ENCODE results near the gene NAPA.

DNA sequence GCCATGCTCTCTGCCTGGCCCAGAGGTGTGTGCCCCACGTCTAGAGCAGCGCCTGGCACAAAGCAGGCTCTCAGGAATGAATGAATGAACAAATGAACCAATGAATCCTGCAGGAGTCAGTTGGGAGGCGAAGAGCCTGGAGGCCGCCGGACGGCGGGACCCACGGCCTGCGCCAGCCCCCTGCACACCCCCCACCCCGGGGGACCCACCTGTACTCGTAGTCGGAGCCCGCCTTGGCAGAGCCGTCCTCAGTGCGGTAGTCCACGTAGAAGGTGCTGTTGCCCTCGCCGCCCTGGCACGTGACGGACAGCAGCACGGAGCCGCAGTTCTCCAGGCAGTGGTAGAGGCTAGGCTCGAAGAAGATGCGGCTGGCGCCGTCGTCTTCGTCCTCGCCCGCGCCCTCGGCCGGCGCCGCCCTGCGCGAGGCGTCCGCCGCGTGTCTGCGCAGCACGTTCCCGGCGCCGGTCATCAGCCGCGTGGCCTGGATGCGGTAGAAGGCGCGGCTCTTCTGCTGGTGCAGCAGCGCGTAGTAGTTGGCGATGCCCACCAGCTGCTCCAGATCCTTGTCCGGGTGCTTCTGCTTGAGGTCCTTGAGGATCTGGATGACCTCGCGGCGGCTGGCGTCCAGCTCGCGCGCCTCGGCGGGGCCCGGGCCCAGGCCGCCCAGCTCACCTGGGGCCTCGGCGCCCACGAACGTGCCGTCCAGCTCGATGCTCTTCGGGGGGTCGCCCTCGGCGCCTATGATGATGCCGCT, 58.0 kb downstream of the NAPA start:
- TF ChIP-seq NFE2L2 (IDR thresholded peaks at IDR 0.05; ENCODE audit: low read length) (no peak), FOXA1 (IDR thresholded peaks at IDR 0.05) (no peak), FOXA1 (CRISPR knock-in tag; IDR thresholded peaks at IDR 0.05) (no peak)
- TF ChIP-seq, protein P1, sequence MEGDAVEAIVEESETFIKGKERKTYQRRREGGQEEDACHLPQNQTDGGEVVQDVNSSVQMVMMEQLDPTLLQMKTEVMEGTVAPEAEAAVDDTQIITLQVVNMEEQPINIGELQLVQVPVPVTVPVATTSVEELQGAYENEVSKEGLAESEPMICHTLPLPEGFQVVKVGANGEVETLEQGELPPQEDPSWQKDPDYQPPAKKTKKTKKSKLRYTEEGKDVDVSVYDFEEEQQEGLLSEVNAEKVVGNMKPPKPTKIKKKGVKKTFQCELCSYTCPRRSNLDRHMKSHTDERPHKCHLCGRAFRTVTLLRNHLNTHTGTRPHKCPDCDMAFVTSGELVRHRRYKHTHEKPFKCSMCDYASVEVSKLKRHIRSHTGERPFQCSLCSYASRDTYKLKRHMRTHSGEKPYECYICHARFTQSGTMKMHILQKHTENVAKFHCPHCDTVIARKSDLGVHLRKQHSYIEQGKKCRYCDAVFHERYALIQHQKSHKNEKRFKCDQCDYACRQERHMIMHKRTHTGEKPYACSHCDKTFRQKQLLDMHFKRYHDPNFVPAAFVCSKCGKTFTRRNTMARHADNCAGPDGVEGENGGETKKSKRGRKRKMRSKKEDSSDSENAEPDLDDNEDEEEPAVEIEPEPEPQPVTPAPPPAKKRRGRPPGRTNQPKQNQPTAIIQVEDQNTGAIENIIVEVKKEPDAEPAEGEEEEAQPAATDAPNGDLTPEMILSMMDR (CRISPR knock-in tag; IDR thresholded peaks at IDR 0.05) = no peak
- TF ChIP-seq, protein P2, sequence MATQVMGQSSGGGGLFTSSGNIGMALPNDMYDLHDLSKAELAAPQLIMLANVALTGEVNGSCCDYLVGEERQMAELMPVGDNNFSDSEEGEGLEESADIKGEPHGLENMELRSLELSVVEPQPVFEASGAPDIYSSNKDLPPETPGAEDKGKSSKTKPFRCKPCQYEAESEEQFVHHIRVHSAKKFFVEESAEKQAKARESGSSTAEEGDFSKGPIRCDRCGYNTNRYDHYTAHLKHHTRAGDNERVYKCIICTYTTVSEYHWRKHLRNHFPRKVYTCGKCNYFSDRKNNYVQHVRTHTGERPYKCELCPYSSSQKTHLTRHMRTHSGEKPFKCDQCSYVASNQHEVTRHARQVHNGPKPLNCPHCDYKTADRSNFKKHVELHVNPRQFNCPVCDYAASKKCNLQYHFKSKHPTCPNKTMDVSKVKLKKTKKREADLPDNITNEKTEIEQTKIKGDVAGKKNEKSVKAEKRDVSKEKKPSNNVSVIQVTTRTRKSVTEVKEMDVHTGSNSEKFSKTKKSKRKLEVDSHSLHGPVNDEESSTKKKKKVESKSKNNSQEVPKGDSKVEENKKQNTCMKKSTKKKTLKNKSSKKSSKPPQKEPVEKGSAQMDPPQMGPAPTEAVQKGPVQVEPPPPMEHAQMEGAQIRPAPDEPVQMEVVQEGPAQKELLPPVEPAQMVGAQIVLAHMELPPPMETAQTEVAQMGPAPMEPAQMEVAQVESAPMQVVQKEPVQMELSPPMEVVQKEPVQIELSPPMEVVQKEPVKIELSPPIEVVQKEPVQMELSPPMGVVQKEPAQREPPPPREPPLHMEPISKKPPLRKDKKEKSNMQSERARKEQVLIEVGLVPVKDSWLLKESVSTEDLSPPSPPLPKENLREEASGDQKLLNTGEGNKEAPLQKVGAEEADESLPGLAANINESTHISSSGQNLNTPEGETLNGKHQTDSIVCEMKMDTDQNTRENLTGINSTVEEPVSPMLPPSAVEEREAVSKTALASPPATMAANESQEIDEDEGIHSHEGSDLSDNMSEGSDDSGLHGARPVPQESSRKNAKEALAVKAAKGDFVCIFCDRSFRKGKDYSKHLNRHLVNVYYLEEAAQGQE (IDR thresholded peaks at IDR 0.05; ENCODE audit: borderline replicate concordance in 1 of 2, low read depth in 1 of 2, low read length in 2 of 2) = no peak
